Adipose tissue (tissue), 3 donors: Measurements from ENCODE around the gene PRPSAP1. TPM values are rescaled to one million over a fixed set of nuclear protein-coding genes. Genes with fewer than 3 reads are reported as not detected.
"Not testable (repeated sequence)": the region's sequence is repeated elsewhere in the genome, so short reads cannot be mapped to it uniquely, and the experiment has no call there.

ENCODE experiments used
- H3K27ac ChIP-seq: one replicate; pipeline ENCODE4 v1.5.1; 2013; ENCODE audit warnings: low read depth, low read length
- WGBS, 3 donors: extraction: QIAGEN DNeasy Blood & Tissue Kit; methylation state at CpG; one replicate each; pipeline ENCODE4 v1.1.7; 2013; 5-methylcytosine and 5-hydroxymethylcytosine counted together
- polyA plus RNA-seq, 3 donors: library from polyadenylated mRNA; stranded (reverse); fragments of 200-250 nt; gene quantifications; one replicate each; pipeline ENCODE4 v1.2.3, GENCODE V29; 2013
- donor health status: healthy with polysubstance abuse.
- donor health status: Bipolar disorder and iron deficiency.
- donor health status: healthy.

PRPSAP1 gene
- polyA plus RNA-seq, 3 donors: 25.6 to 40.7 (median 30.6) TPM

DNA sequence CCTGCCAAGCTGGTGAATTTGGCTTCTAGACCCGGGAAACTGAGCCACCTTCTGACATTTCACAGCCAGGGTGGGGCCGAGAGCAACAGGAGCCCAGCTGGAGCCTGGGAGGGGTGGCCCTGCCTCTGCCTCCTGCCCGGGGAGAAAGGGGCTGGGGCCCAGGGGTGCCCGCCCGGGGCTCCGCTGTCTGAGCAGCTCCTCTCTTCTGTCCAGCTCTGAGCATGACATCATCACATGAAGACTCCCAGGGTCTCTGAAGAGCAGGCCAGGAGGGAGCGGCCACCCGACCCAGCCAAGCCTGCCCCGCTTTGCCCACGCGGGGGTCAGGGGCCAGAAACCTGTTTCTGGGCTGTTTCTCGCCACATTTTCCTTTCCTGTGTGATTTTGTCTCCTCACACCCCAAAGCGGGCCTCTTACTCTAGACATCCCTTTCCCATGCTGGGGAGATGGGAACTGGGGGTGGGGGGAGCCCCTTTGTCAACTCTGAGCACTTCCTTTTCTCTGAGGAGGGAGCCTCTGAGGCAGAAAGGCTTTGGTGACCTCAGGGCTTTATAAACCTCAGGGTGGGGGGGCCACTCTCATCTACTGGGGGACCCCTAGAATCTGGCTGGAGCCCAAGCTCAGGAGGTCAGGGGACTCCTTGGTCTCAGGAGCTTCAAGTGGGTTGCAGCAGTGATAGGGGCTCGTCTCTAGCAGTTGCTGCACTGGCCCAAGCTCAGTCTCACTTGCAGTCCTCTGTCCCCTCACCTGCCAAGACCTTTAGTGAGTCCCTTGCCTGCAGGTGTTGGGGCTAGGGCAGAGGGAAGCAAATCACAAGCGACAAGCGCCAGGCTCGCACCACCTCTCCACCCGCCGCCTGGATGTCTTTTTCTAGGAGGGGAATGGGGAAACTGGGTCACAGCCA is 80.9 kb downstream of the PRPSAP1 start:
- H3K27ac ChIP-seq: no peak overlapping the region
- WGBS, 3 donors: 48 to 65% (median 53%) methylated on average over 19 of the region's 19 CpGs

DNA sequence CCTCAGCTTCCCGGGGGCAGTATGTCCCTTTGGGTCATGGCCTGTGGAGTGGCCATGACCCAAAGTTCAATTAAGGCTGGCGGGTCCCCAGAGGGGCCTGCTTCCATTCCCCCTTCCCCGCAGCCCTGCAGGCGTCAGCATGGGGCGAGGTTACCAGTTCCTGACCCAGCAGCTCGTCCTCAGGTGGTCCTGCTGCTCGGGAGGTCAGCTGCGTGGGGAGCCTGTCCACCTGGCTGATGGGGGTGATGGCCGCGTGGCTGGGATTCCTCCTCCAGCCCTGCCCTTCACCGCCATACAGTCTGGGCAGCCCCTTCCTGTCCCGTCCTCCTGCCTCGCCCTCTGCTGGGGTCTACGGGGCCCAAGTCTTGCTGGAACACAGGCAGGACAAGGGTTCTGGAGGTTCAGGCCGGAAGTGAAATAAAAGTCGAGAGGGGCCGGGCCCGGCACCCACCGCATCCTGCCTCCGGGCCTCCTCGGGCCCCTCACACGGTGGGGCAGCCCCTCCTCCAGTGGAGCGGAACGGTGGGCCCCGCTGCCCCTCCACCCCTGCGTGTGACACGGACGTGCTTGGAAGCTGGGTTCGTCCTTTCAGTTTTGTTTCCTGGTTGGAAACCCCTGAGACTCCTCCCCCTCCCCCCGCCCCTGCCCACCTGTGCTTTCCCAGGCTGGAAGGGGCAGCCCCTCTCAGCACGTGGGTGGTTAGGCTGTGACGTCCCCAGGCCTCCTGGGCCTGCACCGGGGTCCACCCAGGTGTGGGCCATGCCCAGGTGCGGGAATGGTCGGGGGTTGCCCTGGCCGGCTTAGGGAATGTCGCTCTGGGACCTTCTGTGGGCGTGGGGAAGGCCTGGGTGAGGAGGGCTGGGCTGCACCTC is 81.8 kb downstream of the PRPSAP1 start:
- 7 to 11% (median 11%) methylated on average over 36 to 38 of the region's 38 CpGs for WGBS, 3 donors
- no peak overlapping the region for H3K27ac ChIP-seq

DNA sequence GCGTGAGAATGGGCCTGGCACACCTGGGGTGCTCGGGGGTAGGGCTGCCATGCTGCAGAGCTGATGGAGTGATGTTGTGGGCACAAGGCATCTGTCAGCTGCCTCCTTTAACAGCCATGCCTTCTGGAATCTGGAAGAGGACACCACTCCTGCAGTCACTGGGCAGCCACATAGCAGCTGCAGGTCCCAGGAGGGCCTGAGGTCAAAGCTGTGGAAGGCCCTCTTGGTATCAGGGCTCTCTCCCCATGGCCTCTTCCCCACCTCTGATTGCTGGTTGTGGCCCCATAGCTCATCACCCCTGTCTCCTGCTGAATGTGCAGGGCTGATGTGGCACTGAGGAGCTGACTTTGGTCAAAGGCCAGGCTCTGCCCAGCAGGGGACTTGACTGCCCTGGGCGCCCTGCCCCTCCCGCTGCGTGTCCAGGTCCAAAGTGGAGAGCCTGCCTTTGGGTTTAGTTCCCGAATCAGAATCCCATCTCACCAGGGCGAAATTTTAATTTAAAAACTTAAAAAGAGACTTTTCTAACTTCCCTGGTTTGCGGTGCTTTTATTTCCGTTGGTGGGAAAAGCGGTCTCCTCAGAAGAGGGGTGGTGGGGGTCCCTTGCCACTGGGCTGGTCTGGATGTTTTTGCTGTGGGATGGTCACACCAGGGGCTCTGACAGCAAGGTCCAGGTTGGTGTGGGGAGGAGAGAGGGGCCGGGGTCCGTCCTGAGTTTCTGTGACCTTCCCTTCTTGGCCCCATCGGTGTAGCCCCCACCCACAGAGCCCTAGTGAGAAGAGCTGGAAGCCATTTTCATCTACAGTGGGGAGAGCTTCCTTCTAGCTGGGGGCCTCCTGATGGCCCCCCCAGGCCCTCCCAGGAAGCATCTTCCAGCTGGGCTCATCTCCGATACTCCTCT is 82.7 kb downstream of the PRPSAP1 start:
- 74 to 84% (median 78%) methylated on average over 14 of the region's 14 CpGs for WGBS, 3 donors
- no peak overlapping the region for H3K27ac ChIP-seq

DNA sequence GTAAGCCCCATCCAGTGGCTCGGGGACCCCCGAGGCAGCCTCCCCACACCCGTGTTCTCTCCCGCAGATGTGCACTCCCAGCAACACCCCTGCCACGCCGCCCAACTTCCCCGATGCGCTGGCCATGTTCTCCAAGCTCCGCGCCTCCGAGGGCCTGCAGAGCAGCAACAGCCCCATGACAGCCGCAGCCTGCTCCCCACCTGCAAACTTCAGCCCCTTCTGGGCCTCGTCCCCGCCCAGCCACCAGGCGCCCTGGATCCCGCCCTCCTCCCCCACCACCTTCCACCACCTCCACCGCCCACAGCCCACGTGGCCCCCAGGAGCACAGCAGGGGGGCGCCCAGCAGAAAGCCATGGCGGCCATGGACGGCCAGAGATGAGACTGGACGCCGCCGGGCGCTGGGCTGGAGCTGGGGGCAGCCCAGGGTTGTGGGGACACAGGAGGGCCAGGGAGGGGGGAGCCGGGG is 83.6 kb downstream of the PRPSAP1 start:
- 74 to 87% (median 84%) methylated on average over 25 to 26 of the region's 26 CpGs for WGBS, 3 donors
- H3K27ac ChIP-seq: no peak overlapping the region

DNA sequence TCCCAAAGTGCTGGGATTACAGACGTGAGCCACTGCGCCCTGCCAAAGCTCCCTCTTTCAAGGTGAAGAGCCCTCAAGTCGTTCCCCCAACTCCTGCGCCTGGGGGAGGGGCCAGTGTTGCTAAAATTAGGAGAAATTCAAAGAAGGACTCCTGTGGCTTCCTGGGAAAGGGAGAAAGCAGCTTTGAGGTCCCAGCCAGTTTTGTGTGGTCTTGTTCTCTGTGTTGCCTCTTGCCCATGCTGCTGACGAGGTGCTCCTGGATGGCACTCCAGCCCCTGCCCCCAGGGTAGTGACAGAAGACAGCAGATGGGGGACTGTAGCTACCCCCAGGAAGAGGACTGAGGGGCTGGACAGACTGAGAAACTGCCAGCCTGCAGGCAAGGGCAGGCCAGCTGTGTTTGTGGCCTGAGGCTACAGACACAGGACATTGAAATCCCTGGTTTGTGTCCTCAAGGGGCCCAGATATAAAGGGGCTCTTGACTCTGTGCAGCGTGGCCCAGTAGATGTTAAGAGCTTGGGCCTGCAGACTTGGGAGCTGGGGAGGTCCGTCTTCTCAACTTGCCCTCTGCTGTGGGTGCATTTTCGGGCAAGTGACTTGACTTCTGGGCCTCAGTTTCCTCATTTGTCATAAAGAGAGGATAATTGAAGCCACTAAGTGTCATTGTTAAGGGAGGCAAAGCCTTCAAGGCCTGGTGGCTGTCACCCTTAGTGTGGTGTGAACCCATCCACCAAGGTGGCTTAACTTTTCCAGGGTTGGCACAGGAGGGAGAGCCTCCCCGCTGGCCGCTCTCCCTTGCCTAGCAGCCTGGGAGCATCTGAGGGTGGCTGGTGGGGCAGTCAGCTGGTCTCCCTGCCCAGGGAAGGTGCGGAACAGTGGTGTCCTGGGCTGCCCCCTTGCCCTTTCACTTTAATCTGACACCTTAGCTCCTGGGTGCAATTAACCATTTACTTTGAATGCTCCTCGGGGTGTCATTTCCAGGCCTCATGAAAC is 84.4 kb downstream of the PRPSAP1 start:
- 70 to 80% (median 79%) methylated on average over 12 of the region's 12 CpGs for WGBS, 3 donors
- no peak overlapping the region for H3K27ac ChIP-seq

DNA sequence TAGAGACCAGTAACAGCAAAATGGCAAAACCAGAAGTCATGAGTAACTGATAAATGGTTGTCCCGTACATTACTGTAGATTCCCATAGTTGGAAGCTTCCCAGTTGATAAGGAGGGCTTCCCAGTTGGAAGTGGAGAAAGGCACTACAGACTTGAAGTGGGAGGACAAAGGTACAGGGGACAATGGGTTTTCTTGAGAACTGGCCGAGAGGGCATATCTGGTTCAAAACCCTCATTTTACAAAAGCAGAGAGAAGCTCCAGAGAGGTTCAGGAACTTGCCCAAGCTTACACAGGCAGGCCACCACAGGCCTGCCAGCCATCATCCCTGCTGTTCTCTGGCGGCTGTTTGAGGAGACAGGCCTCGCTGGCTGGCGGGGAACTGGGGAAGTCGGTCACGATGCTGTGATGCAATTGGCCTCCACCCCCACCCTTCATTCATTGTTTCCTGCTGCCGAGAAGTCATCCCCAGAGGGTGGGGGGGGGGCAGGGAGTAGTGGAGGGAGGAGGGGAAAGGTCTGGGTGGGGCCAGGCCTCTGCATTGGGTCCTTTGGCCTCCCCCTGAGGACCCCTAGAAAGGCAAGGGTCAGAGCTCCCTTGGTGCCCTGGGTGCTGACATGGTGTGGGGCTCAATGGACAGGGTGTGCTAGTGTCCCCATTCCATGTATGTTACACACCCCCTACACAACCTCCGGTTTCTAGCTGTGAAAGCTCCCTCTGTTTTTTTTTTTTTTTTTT is 85.5 kb downstream of the PRPSAP1 start:
- H3K27ac ChIP-seq: no peak overlapping the region
- WGBS, 3 donors: 5 to 30% (median 17%) methylated on average over 8 to 9 of the region's 9 CpGs

DNA sequence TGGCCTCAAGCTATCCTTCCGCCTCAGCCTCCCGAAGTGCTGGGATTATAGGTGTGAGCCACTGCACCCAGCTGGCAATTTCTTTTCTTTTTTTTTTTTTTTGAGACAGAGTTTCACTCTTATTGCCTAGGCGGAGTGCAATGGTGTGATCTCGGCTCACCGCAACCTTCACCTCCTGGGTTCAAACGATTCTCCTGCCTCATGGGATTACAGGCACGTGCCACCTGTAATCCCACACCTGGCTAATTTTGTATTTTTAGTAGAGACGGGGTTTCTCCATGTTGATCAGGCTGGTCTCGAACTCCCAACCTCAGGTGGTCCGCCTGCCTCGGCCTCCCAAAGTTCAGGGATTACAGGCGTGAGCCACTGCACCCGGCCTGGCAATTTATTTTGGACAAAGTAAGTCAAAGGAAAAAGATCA is 86.1 kb downstream of the PRPSAP1 start:
- not testable (repeated sequence) for H3K27ac ChIP-seq

DNA sequence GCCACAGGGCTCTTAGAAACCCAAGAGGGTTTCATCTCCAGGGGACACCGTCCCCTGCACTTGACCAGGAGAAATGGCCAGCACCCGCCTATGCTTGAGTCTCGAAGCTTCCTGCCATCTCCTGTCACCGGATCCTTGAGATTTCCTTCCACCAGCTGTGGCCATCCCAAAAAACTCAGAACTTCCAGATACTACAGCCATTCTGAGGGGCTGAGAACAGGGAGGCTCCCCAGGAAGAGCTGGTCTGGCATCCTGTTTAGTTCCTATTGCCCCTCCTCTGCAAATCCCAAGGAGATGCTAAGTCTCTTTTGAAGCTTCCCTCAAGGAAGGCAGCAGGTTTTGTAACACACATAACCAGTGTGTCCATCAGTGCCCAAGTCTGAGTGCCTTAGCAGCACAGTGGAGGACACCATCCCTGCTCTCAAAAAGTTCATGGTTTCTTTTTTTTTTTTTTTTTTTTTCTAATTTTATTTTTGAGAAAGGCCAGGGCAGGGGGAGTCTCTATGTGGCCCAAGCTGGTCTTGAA is 86.6 kb downstream of the PRPSAP1 start:
- WGBS, 3 donors: 62 to 84% (median 67%) methylated on average over 4 of the region's 4 CpGs
- H3K27ac ChIP-seq: no peak overlapping the region

More for the DNA sequence above, 86.1 kb downstream of the PRPSAP1 start:
- WGBS, 3 donors: 77 to 87% (median 85%) methylated on average over 13 of the region's 13 CpGs

DNA sequence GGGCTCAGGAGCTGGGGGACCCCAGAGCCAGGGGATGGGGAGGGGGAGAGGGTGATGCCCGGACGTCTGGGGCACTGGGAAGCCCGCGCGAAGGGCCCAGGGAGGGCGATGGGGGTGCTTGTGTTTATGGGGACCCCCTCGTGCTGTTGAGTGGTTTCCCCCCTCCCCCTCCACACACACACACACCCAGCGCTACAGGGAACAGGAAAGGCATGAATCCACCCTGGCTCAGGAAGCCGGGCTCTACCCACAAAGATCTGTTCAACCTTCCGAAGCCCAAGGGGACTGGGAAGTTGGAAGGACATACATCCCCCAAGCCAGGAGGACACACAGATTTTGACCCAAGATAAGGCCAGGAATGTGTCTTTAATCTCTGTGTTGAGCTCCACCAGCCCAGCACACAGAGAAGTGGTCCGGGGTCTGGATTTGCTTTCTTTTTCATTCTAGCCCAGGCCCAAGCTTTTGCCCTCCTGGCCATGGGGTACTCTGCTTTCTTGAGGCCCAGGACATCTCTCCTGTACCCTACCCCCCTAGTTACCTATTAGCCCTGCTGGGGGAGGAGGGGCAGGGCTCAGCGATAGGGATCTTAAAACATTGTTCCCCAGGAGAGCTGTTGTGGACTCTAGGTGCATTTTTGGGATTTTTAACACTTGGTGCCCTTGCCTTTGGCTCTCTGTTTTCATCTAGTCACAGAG is 87.3 kb downstream of the PRPSAP1 start:
- H3K27ac ChIP-seq: no peak overlapping the region
- 3% methylated on average over 8 to 12 of the region's 12 CpGs for WGBS, 3 donors

DNA sequence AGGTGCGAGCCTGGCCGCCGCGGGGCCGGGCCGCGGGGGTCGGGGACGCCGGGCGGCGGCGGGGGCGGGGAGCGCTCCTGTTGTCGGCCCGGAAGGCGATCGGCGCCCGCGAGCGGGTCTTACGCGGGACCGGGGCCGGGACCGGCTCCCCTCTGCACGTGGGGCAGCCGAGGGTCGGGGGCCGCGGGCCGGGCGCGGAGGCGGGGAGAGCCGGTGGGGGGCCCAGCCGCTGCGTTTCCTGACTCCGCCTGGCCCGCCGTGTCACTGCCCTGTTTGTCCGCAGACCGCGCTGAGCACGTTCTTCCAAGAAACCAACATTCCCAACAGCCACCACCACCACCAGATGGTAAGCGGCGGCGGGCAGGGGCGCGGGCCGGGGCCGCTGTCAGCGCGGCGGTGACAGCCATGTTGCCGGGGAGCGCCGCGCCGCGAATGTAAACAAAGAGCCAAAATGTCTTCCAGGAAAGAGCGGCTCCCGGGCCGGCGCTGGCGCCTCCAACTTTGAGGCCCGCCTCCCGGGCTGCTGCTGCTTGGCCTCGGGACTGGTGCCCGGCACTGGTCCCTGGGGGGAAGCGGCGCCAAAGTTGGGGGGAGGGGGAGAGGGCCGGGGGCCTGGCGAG is 88.0 kb downstream of the PRPSAP1 start:
- WGBS, 3 donors: 0 to 2% (median 1%) methylated on average over 48 to 75 of the region's 76 CpGs
- H3K27ac ChIP-seq: no peak overlapping the region

DNA sequence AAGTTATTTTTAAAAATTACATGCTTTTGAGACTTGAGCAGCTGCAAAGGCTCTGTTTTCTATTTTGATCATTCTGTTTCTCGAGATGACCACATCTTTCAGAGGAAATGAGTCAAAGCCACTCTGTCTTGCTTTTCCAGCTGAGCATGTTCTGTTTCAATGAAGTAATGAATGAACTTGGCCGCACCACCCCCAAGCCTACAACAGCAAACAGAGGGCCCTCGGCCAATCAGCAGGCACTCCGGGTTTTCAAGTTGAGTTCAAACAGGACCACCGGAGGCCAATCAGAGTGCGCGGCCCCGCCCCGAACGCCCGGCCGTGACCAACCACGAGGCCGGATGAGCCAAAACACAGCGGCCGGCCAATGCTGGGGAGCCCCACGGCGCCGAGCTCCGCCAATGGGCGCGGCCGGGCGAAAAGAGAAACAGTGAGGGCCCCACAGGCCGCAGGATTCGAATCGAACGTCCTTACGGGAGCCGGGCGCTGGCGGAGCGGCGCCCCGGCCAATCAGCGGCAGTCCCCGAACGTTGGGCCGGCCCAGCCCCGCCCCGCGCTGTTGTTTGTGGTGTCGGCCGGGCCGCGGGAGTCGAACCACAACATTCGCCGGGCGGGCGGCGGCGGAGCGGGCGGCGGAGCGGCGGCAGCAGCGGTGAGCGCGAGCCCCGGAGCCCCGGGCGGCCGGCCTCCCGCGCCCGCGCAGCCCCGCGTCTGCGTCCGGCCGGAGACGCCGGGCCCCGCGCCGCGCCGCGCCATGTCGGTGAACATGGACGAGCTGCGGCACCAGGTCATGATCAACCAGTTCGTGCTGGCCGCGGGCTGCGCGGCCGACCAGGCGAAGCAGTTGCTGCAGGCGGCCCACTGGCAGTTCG is 88.7 kb downstream of the PRPSAP1 start, which contains the start of gene UBALD2:
UBALD2 (plus strand) TSS at position 594 of the 869 bp plus-strand sequence; CDS start at position 752, 158 bp downstream.
- no peak within 1 kb of the TSS for H3K27ac ChIP-seq
- WGBS, 3 donors: 0% methylated on average over 61 to 94 of the region's 94 CpGs

DNA sequence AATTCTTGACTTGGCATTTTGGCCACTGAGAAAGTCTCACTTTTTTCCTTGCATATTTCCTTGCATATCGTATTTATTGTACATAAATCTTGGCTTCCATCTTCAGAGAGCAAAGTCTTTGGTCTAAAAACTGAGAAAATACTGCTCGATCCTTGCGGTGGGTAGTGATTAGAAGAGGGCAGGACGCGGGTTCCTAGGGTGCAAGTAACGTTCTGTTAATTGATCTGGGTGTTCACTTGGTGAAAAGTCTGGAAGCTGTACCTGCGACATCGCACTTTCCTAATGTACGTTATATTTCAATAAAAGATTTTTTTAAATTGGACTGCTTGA is 89.3 kb downstream of the PRPSAP1 start:
- 36 to 44% (median 36%) methylated on average over 9 of the region's 9 CpGs for WGBS, 3 donors
- H3K27ac ChIP-seq: no peak overlapping the region

DNA sequence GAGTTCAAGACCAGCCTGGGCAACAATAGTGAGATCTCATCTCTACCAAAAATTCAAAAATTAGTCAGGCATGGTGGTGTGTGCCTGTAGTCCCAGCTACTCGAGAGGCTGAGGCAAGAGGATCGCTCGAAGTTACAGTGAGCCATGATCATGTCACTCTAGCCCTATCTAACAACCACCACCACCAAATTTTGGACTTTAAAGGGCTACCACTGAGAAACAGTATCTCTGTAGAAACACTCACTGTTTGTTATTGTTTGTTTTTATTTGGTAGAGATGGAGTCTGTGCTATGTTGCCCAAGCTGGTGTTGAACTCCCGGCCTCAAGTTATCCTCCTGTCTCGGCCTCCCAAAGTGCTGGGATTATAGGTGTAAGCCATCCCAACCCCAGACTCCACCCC is 89.8 kb downstream of the PRPSAP1 start:
- WGBS, 3 donors: 92 to 94% (median 94%) methylated on average over 5 of the region's 5 CpGs
- no peak overlapping the region for H3K27ac ChIP-seq

DNA sequence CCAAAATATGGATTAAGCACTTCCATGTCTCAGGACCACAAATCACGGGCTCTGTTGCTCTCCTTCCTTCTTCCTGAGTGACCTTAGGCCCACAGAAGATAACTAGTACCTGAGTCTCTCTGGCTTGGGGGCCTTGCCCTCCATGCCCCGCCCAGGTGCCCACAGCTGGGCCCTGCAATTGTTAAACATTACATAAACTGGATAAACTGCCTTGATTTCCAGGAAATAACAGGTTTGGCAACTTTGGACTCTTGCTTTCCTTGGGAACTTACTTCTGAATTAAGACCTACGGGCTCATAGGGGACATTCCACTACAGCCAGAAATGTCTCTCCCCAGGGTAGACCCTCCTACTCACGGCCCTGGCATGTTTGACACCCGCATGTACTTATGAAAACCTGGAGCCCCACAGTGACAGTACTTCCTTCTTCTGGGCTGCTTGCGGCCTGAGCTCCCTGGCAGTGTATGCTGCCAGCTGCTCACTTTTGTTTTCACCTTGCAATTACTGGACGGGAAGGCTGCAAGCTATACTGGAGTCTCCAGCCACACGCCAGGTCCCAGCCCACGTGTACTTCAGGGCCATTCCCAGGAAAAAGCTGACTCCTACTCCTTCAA is 90.9 kb downstream of the PRPSAP1 start:
- H3K27ac ChIP-seq: no peak overlapping the region
- 27 to 50% (median 43%) methylated on average over 9 of the region's 9 CpGs for WGBS, 3 donors
